Measurements from ENCODE around the gene ASAP2.

The ASAP2 gene

GRCh38 chr2:9410108-9410507, 203.5 kb downstream of the ASAP2 start:
- ChIA-PET POLR2A (no interaction called here), CTCF (no interaction called here)
- no peak for DNase-seq (ENCODE audit: low read depth, low spot score)

GRCh38 chr2:9412781-9413180, 206.2 kb downstream of the ASAP2 start:
- POLR2A ChIA-PET: interaction anchor here (1.3 kb wide), 1 partner anchor 10 kb away, joined by 3 read pairs; the partner anchor contains the start of genes CPSF3 and ITGB1BP1
- CTCF ChIA-PET: interaction anchor here (0.8 to 1.4 kb wide), 2 partner anchors 9 to 12 kb away, joined by 3 to 7 read pairs; partner anchors contain the start of gene ITGB1BP1
- TF ChIP-seq CTCF (IDR thresholded peaks at IDR 0.05; ENCODE audit: insufficient read depth, low read length, missing control alignments): no peak

More at GRCh38 chr2:9410108-9410507, 203.5 kb downstream of the ASAP2 start:
- TF ChIP-seq CTCF (IDR thresholded peaks at IDR 0.05; ENCODE audit: insufficient read depth, low read length, missing control alignments): no peak
- H3K4me3 ChIP-seq (ENCODE audit: low read depth, low read length): no peak overlapping the region

GRCh38 chr2:9415516-9416169, 209.0 kb downstream of the ASAP2 start:
- no peak for DNase-seq (ENCODE audit: low read depth, low spot score)
- CTCF ChIA-PET: no interaction called here
- H3K4me3 ChIP-seq (ENCODE audit: low read depth, low read length): no peak overlapping the region
- POLR2A ChIA-PET: interaction anchor here (0.7 kb wide), 1 partner anchor 37 kb away, joined by 4 read pairs; no protein-coding TSS in a partner anchor
- no peak for TF ChIP-seq CTCF (IDR thresholded peaks at IDR 0.05; ENCODE audit: insufficient read depth, low read length, missing control alignments)

More at GRCh38 chr2:9412781-9413180, 206.2 kb downstream of the ASAP2 start:
- no peak overlapping the region for H3K4me3 ChIP-seq (ENCODE audit: low read depth, low read length)
- DNase-seq (ENCODE audit: low read depth, low spot score): no peak

- H3K4me3 ChIP-seq (ENCODE audit: low read depth, low read length): no peak overlapping the region
- TF ChIP-seq CTCF (IDR thresholded peaks at IDR 0.05; ENCODE audit: insufficient read depth, low read length, missing control alignments): no peak
- ChIA-PET CTCF (no interaction called here), POLR2A (no interaction called here)
- DNase-seq (ENCODE audit: low read depth, low spot score): no peak
Observed at GRCh38 chr2:9416267-9416961, 209.8 kb downstream of the ASAP2 start.

- ChIA-PET POLR2A (no interaction called here), CTCF (no interaction called here)
- DNase-seq (ENCODE audit: low read depth, low spot score): no peak
- no peak overlapping the region for H3K4me3 ChIP-seq (ENCODE audit: low read depth, low read length)
- no peak for TF ChIP-seq CTCF (IDR thresholded peaks at IDR 0.05; ENCODE audit: insufficient read depth, low read length, missing control alignments)
Observed at GRCh38 chr2:9416962-9417316, 210.3 kb downstream of the ASAP2 start.

GRCh38 chr2:9417725-9418124, 211.1 kb downstream of the ASAP2 start:
- no peak for TF ChIP-seq CTCF (IDR thresholded peaks at IDR 0.05; ENCODE audit: insufficient read depth, low read length, missing control alignments)
- ChIA-PET CTCF (no interaction called here), POLR2A (no interaction called here)
- H3K4me3 ChIP-seq (ENCODE audit: low read depth, low read length): no peak overlapping the region
- DNase-seq (ENCODE audit: low read depth, low spot score): no peak
